CD4-positive, alpha-beta T cell (primary cell): ENCODE results near the gene ERCC4. TPM values are rescaled to one million over a fixed set of nuclear protein-coding genes. Genes with fewer than 3 reads are reported as not detected.

Experiments used
- ATAC-seq: fragments of 200-7000 bp; cut with Tn5 transposase; one replicate; pipeline ENCODE4 v1.10.0; 2022; ENCODE audit warnings: mild to moderate bottlenecking; ENCODE audit not compliant: poor library complexity
- CTCF ChIA-PET: fragments of 350-600 bp; sonication (Branson Sonifier 250); formaldehyde crosslinking; loops from one replicate; lab custom pipeline; 2021; ENCODE audit warnings: antibody characterized with exemption, inconsistent platforms; lab: Charles Lee
- POLR2A ChIA-PET: fragments of 350-600 bp; sonication (Branson Sonifier 250); formaldehyde crosslinking; loops from one replicate; lab custom pipeline; 2021; ENCODE audit warnings: antibody characterized with exemption, inconsistent platforms; lab: Charles Lee
- DNase-seq, 14 experiments: peaks; one replicate each; pipeline ENCODE4 v3.0.0-alpha.2; 2013 to 2020; ENCODE audit warnings: mixed read lengths in 2 of 14
- H3K27ac ChIP-seq, 2 donors: one replicate each; pipeline versions ENCODE4 v1.5.1 to v1.7.0; 2013; ENCODE audit warnings: low read length in 2 of 2, low read depth in 1 of 2, mild to moderate bottlenecking in 1 of 2
- H3K27me3 ChIP-seq, 2 experiments: 1 replicate in 1 of 2; 2 replicates in 1 of 2; pipeline versions ENCODE4 v1.6.1 to v1.7.0; 2013; ENCODE audit warnings: low read length in 2 of 2, control low read depth in 1 of 2, mild to moderate bottlenecking in 1 of 2, moderate library complexity in 1 of 2; ENCODE audit not compliant: insufficient read depth in 2 of 2, control insufficient read depth in 1 of 2
- H3K36me3 ChIP-seq: one replicate; pipeline ENCODE4 v1.6.1; 2013; ENCODE audit warnings: low read length, control low read depth; ENCODE audit not compliant: insufficient read depth
- H3K4me1 ChIP-seq: one replicate; pipeline ENCODE4 v1.6.1; 2013; ENCODE audit warnings: low read length, control low read depth; ENCODE audit not compliant: insufficient read depth
- H3K4me3 ChIP-seq: one replicate; pipeline ENCODE4 v1.5.1; 2013; ENCODE audit warnings: mild to moderate bottlenecking, low read length, moderate library complexity
- H3K9me3 ChIP-seq, 2 experiments: 1 replicate in 1 of 2; 2 replicates in 1 of 2; pipeline versions ENCODE4 v1.6.1 to v1.7.0; 2013; ENCODE audit warnings: low read length in 2 of 2, mild to moderate bottlenecking in 2 of 2, control low read depth in 1 of 2, moderate library complexity in 1 of 2; ENCODE audit not compliant: control insufficient read depth in 1 of 2, insufficient read depth in 1 of 2
- H3K27ac Mint-ChIP-seq: one replicate; pipeline ENCODE4 v1.8.0; 2020; ENCODE audit warnings: mixed read lengths
- H3K27me3 Mint-ChIP-seq: one replicate; pipeline ENCODE4 v1.8.0; 2021; ENCODE audit warnings: mixed read lengths
- H3K36me3 Mint-ChIP-seq: one replicate; pipeline ENCODE4 v1.8.0; 2021; ENCODE audit warnings: low read depth, mixed read lengths
- H3K4me1 Mint-ChIP-seq: one replicate; pipeline ENCODE4 v1.8.0; 2021; ENCODE audit warnings: low read depth, mixed read lengths
- H3K4me3 Mint-ChIP-seq: one replicate; pipeline ENCODE4 v1.8.0; 2020; ENCODE audit warnings: mild to moderate bottlenecking, mixed read lengths
- H3K9me3 Mint-ChIP-seq: one replicate; pipeline ENCODE4 v1.8.0; 2020; ENCODE audit warnings: mixed read lengths
- CTCF ChIP-seq: fragments of 200-600 bp; IDR thresholded peaks from one replicate; pipeline ENCODE4 v1.8.0; 2022; ENCODE audit warnings: antibody characterized with exemption, mild to moderate bottlenecking
- intact Hi-C, 2 experiments: fragments of 100-400 bp; cut with DNase I in 1 of 2; cut with micrococcal nuclease in 1 of 2; formaldehyde crosslinking; loops; one replicate each; pipeline versions ENCODE4 v1.15.1 to v1.9.0; 2023 to 2025; cut with DNase I, micrococcal nuclease
- total RNA-seq, 174 experiments: library from RNA in 2 of 174; stranded (reverse) in 2 of 174; gene quantifications; one replicate each; pipeline ENCODE4 v1.2.3 and lab custom pipeline; 2021 to 2026

ERCC4 gene
- total RNA-seq, 2 experiments from 2014 or later: 8.5 to 10.1 TPM

GRCh38 chr16:13928646-13929045, 8.7 kb downstream of the ERCC4 start:
- Histone ChIP-seq H3K36me3 (peaks cover 31% of the 10 kb centered on the region), H3K9me3 (no peaks in the 10 kb centered on the region), H3K27me3 (no peaks in the 10 kb centered on the region), H3K4me3 (no peak overlapping the region), H3K4me1 (peaks cover 4% of the 10 kb centered on the region), H3K27ac (no peak overlapping the region)
- H3K36me3 Mint-ChIP-seq: peaks cover 53% of the 10 kb centered on the region
- H3K4me1 Mint-ChIP-seq: peaks cover 4% of the 10 kb centered on the region
- ChIA-PET POLR2A (no interaction called here), CTCF (interaction anchor here (1.0 kb wide), 1 partner anchor 9 kb away, joined by 4 read pairs; the partner anchor contains the start of gene ERCC4)
- H3K27me3 Mint-ChIP-seq: no peaks in the 10 kb centered on the region
- no peak overlapping the region for H3K27ac Mint-ChIP-seq
- TF ChIP-seq CTCF: no peak
- no peaks in the 10 kb centered on the region for H3K9me3 Mint-ChIP-seq
- ATAC-seq: no peak
- DNase-seq: no peak
- no peak overlapping the region for H3K4me3 Mint-ChIP-seq
- intact Hi-C loops: loop anchor here (10.0 kb wide), 3 partner anchors 276 to 1954 kb away; partner anchors contain the start of gene SNX29 (in 1 of the 2)

- Histone ChIP-seq H3K4me1 (no peaks in the 10 kb centered on the region), H3K9me3 (no peaks in the 10 kb centered on the region), H3K27me3 (no peaks in the 10 kb centered on the region), H3K36me3 (peaks cover 36% of the 10 kb centered on the region), H3K27ac (no peak overlapping the region), H3K4me3 (no peak overlapping the region)
- peaks cover 59% of the 10 kb centered on the region for H3K36me3 Mint-ChIP-seq
- CTCF ChIA-PET: no interaction called here
- no peak overlapping the region for H3K4me3 Mint-ChIP-seq
- TF ChIP-seq CTCF: no peak
- intact Hi-C loops: no loop called here
- no peaks in the 10 kb centered on the region for H3K4me1 Mint-ChIP-seq
- ATAC-seq (no peak), DNase-seq (peak in 1 of 14 experiments; percentile 10)
- H3K27me3 Mint-ChIP-seq: no peaks in the 10 kb centered on the region
- POLR2A ChIA-PET: no interaction called here
- no peak overlapping the region for H3K27ac Mint-ChIP-seq
- no peaks in the 10 kb centered on the region for H3K9me3 Mint-ChIP-seq
Measured at GRCh38 chr16:13931845-13932244, 11.9 kb downstream of the ERCC4 start.

GRCh38 chr16:13935408-13935807, 15.5 kb downstream of the ERCC4 start:
- intact Hi-C loops: no loop called here
- CTCF ChIA-PET: interaction anchor here (1.6 to 2.6 kb wide), 2 partner anchors 12 to 16 kb away, joined by 10 to 12 read pairs; partner anchors contain the start of gene ERCC4
- H3K27me3 ChIP-seq: no peaks in the 10 kb centered on the region
- DNase-seq: peak in 3 of 14 experiments; percentile 32 to 42 (median 35)
- Mint-ChIP-seq H3K27me3 (no peaks in the 10 kb centered on the region), H3K4me1 (no peaks in the 10 kb centered on the region), H3K36me3 (peaks cover 82% of the 10 kb centered on the region), H3K4me3 (no peak overlapping the region), H3K27ac (no peak overlapping the region), H3K9me3 (no peaks in the 10 kb centered on the region)
- TF ChIP-seq CTCF: peak; percentile 58
- no peaks in the 10 kb centered on the region for H3K4me1 ChIP-seq
- H3K36me3 ChIP-seq: peaks cover 54% of the 10 kb centered on the region
- no peak for ATAC-seq
- no peaks in the 10 kb centered on the region for H3K9me3 ChIP-seq
- H3K4me3 ChIP-seq: no peak overlapping the region
- POLR2A ChIA-PET: no interaction called here
- no peak overlapping the region for H3K27ac ChIP-seq
